Measurements from ENCODE around the gene MCAM. TPM values are rescaled to one million over a fixed set of nuclear protein-coding genes. Genes with fewer than 3 reads are reported as not detected.

The MCAM gene
- total RNA-seq, 2 experiments from 2014 or later: 0.69 to 1.3 TPM

GRCh38 chr11:119318240-119319135 is 1.6 kb upstream of the MCAM start:
- intact Hi-C loops (cut with micrococcal nuclease; ENCODE audit: unreplicated experiment): no loop called here
- no peak for TF ChIP-seq CTCF (conservative IDR thresholded peaks at IDR 0.05; ENCODE audit: low read length)
- TF ChIP-seq EZH2phosphoT487 (IDR thresholded peaks at IDR 0.05; ENCODE audit: borderline replicate concordance, low read depth, low read length): no peak
- Histone ChIP-seq H3K36me3 (ENCODE audit: insufficient read depth, low read length) (no peaks in the 10 kb centered on the region), H3K9me3 (ENCODE audit: low read length) (no peaks in the 10 kb centered on the region), H3K27ac (ENCODE audit: low read depth, low read length, poor library complexity, severe bottlenecking) (peak overlapping the region; percentile 9), H2AFZ (ENCODE audit: low read length) (no peak overlapping the region), H3K4me3 (ENCODE audit: low read depth, low read length, poor library complexity, severe bottlenecking) (no peak overlapping the region), H3K4me1 (ENCODE audit: insufficient read depth, low read length, poor library complexity, severe bottlenecking) (peaks cover 58% of the 10 kb centered on the region), H3K79me2 (ENCODE audit: insufficient read depth, low read depth, low read length) (no peaks in the 10 kb centered on the region), H3K9me2 (ENCODE audit: insufficient read depth, low read length) (no peaks in the 10 kb centered on the region), H3K4me2 (ENCODE audit: low read length) (peak overlapping the region; percentile 31), H4K20me1 (ENCODE audit: insufficient read depth, low read length) (no peaks in the 10 kb centered on the region)
- ChIA-PET CTCF (ENCODE audit: unreplicated experiment) (no interaction called here), POLR2A (interaction anchor here (0.6 to 1.7 kb wide), 3 partner anchors 17 to 154 kb away, joined by 3 to 4 read pairs (median 3); no protein-coding TSS in a partner anchor)
- BruUV-seq (replicated peaks): no TSS peak
- peak; percentile 67 for DNase-seq (ENCODE audit: low spot score)

GRCh38 chr11:119317592-119318239 is 786 bp upstream of the MCAM start:
- Histone ChIP-seq H3K27ac (ENCODE audit: low read depth, low read length, poor library complexity, severe bottlenecking) (no peak overlapping the region), H3K9me3 (ENCODE audit: low read length) (no peaks in the 10 kb centered on the region), H3K4me1 (ENCODE audit: insufficient read depth, low read length, poor library complexity, severe bottlenecking) (peaks cover 58% of the 10 kb centered on the region), H4K20me1 (ENCODE audit: insufficient read depth, low read length) (no peaks in the 10 kb centered on the region), H3K36me3 (ENCODE audit: insufficient read depth, low read length) (no peaks in the 10 kb centered on the region), H3K79me2 (ENCODE audit: insufficient read depth, low read depth, low read length) (no peaks in the 10 kb centered on the region), H3K9me2 (ENCODE audit: insufficient read depth, low read length) (no peaks in the 10 kb centered on the region), H3K4me2 (ENCODE audit: low read length) (no peak overlapping the region), H2AFZ (ENCODE audit: low read length) (no peak overlapping the region), H3K4me3 (ENCODE audit: low read depth, low read length, poor library complexity, severe bottlenecking) (no peak overlapping the region)
- ChIA-PET CTCF (ENCODE audit: unreplicated experiment) (no interaction called here), POLR2A (interaction anchor here (0.5 to 1.7 kb wide), 3 partner anchors 16 to 284 kb away, joined by 3 to 4 read pairs (median 3); no protein-coding TSS in a partner anchor)
- BruUV-seq (replicated peaks): no TSS peak
- no peak for TF ChIP-seq CTCF (conservative IDR thresholded peaks at IDR 0.05; ENCODE audit: low read length)
- TF ChIP-seq EZH2phosphoT487 (IDR thresholded peaks at IDR 0.05; ENCODE audit: borderline replicate concordance, low read depth, low read length): no peak
- no peak for DNase-seq (ENCODE audit: low spot score)
- intact Hi-C loops (cut with micrococcal nuclease; ENCODE audit: unreplicated experiment): no loop called here

Measured in OCI-LY7 (cell line).